GM20000 (cell line): ENCODE results near the gene PTH1R.

Experiments
- DNase-seq: peaks from one replicate; pipeline ENCODE4 v3.0.0; 2012; ENCODE audit warnings: low spot score
- TF ChIP-seq, protein P1 (sequence below): IDR thresholded peaks from 2 replicates; pipeline ENCODE4 v1.5.1; 2012; ENCODE audit warnings: mild to moderate bottlenecking, control low read depth; ENCODE audit errors: extremely low read depth, missing control alignments

PTH1R gene

DNA sequence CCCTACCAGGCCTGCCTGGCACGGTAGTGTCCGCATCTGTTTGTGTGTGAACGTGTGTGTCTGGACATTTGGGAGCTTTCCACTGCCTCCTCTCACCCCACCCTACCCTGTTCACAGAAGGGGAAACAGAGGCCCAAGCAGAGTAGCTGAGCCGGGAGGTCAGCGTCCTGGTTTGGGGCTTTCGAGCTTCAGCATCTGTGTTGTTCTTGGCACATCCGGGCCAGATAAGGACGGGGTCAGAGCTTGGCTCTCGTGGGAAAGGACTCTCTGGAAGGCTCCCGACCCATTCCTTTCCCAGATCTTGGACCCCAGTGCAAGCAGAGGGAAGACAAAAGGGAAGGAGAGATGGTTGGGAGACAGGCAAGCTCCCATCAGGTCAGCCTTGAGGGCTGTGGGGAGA, 6.3 kb upstream of the PTH1R start:
- no peak for DNase-seq
- TF ChIP-seq, protein P1, sequence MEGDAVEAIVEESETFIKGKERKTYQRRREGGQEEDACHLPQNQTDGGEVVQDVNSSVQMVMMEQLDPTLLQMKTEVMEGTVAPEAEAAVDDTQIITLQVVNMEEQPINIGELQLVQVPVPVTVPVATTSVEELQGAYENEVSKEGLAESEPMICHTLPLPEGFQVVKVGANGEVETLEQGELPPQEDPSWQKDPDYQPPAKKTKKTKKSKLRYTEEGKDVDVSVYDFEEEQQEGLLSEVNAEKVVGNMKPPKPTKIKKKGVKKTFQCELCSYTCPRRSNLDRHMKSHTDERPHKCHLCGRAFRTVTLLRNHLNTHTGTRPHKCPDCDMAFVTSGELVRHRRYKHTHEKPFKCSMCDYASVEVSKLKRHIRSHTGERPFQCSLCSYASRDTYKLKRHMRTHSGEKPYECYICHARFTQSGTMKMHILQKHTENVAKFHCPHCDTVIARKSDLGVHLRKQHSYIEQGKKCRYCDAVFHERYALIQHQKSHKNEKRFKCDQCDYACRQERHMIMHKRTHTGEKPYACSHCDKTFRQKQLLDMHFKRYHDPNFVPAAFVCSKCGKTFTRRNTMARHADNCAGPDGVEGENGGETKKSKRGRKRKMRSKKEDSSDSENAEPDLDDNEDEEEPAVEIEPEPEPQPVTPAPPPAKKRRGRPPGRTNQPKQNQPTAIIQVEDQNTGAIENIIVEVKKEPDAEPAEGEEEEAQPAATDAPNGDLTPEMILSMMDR = no peak

DNA sequence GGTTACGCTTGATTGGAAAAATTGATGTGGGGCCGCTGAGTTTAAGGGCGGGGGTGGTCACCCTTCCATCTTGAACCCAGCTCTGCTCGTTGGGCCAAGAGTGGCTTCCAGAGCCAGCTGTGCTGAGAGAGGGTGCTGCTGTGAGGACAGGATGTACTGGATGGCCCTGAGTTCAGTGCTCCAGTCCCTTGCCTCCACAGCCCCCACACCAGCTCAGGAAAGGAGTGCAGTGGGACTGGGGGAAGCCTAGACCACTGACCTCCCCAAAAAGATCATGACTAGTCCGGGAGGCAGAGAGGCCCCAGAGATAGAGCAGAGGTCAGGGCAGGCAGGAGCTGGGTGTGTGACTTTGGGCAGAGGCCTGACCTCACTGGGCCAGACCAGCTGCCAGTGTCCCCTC, 4.0 kb upstream of the PTH1R start:
- TF ChIP-seq, protein P1 = no peak
- no peak for DNase-seq

GRCh38 chr3:46874430-46874829, 3.1 kb upstream of the PTH1R start:
- TF ChIP-seq, protein P1 = no peak
- no peak for DNase-seq

DNA sequence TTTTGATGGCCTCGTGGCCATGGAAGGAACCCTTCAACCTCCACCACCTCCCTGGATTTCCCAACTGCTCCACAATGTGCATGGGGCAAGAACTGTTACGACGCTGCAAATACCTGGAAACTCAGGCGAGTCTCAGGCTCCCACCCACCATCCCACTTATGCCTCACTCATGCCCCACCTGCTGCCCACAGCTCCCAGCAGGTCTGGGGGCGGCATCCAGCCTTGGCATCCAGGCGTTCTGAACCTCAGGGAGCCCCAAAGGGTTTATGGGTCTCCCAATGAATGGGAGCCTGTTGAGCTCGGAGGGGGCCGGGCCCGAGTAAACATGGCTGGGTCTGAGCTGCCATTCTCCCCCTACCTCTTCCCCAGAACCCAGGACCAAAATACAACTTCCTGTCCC, 2.0 kb upstream of the PTH1R start:
- no peak for DNase-seq
- TF ChIP-seq, protein P1 = no peak

DNA sequence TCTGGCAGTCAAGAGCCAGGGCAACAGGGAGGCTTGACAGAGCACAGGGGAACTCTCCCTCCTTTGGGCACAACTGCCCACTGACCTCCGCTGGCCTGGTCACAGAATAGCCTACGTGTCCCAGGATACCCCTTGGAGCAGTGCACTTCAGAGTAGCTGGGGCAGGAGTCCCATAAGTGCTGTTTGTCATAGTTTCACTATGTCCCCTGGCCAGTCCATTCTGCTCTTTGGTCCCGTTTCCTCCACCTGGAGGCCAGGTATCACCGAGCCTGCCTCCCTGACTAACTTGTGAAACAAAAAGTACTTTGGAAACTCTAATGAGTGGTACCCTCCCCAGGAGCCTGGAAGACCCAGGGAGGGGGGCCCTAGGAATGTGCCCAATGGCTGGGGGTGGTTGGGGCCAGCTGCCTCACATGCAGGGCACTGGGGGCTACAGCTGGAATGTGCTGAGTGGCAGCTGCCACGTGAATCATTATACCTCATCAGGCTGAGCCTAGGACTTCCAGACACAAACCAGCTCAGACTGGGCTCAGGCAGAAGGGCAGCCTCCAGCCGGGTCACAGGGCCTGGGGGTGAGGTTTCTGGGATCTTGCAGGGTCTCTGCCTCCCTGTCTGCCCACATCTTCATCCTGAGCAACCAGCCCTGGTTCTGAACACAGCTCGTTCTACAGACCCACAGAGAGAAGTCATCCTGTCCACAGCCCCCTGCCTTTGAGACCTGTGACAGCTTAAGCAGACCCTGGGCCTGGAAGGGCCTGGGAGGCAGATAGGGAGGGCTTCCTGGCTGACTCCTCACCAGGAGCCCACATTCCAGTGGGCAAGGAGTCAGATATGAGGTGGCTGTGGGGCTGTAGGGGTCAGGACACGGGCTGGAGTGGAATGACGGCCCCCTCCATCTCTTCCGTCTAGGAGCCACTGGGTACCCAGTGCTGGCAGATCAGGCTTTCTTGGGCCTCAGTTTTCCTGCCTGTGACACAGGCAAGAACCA, 914 bp upstream of the PTH1R start:
- DNase-seq = no peak
- TF ChIP-seq, protein P1 = no peak

GRCh38 chr3:46878781-46879436, 1.4 kb downstream of the PTH1R start:
- TF ChIP-seq, protein P1 = no peak
- DNase-seq = no peak

DNA sequence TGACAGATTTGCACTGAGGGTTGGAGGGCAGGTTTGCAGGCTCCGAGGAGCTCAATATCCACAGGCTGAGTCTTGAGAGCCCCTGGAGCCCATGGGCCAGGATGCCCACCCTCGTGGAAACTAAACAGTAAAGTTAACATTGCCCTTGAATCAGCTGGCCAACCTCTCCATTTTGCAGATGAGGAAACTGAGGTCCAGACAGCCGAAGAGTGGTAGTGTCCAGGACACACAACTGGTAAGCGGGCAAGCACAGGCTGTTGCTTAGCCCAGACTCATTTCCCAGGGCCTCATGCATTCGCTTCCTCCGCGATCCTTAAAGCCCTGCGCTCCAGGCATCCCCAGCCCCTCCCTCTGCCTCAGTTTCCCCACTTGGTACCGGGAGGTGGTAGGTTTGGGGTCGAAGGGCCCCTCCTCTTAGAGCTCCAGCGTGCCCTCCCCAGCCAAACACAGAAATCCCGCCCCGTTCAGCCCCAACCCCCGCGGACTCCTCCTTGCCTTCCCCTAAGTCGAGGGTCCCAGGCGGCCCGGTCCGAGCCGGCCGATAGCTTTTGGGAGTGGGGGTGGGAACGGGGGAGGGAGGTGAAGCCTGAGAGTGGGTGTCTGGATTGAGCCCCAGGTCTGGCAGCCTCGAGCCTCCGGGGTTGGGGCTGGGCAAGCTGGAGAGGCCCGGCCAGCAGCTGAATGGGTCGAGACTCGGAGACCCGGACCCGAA, 3.5 kb downstream of the PTH1R start:
- TF ChIP-seq, protein P1 = no peak

More for the DNA sequence above, 3.5 kb downstream of the PTH1R start:
- no peak for DNase-seq
